22Rv1 (cell line): Measurements from ENCODE around the gene TTLL9.

ENCODE experiments used
- CTCF ChIP-seq: fragments of 450-650 bp; IDR thresholded peaks from 2 replicates; pipeline ENCODE4 v1.5.1; 2017; ENCODE audit warnings: mild to moderate bottlenecking
- ZFX ChIP-seq: fragments of 450-650 bp; IDR thresholded peaks from 2 replicates; pipeline ENCODE4 v1.6.1; 2017; ENCODE audit warnings: antibody characterized with exemption, borderline replicate concordance

- TF ChIP-seq CTCF (no peak), ZFX (no peak)
Measured at GRCh38 chr20:31860390-31861134, 9.9 kb upstream of the TTLL9 start.
